Sigmoid colon (tissue), 4 donors: ENCODE results near the gene R3HCC1L.

ENCODE experiments used
- POLR2AphosphoS5 ChIP-seq, 4 donors: sonication (generic); formaldehyde crosslinking; IDR thresholded peaks; one replicate each; pipeline ENCODE4 v1.6.1; 2017; ENCODE audit warnings: antibody characterized with exemption in 4 of 4
- TF ChIP-seq, protein P1 (sequence below), 4 experiments: fragments of 450-650 bp in 3 of 4; fragments of 200-600 bp in 1 of 4; IDR thresholded peaks; one replicate each; pipeline ENCODE4 v1.5.1; 2016 to 2019; ENCODE audit warnings: antibody characterized with exemption in 4 of 4, mild to moderate bottlenecking in 3 of 4, moderate library complexity in 2 of 4

DNA sequence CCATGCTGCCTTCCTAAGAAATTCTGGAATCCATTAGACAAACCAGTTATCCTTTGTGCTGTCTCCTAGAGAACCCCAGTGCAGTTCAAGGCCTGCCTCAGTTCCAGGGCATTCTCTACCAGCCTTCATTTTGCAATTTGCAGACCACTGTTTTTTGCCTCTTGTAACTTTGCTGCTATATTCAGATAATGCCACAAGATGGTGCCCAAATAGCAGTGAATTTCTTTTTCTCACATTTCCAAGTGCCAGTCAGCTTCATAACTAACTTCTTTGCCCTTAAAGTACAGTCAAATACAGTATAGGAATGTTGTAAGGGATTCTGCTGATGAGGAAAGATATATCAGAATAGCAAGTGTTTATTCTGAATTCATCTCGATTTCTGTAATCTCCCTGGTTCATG, 108.4 kb downstream of the R3HCC1L start:
- no peak for TF ChIP-seq POLR2AphosphoS5 (IDR thresholded peaks at IDR 0.05)
- TF ChIP-seq, protein P1, sequence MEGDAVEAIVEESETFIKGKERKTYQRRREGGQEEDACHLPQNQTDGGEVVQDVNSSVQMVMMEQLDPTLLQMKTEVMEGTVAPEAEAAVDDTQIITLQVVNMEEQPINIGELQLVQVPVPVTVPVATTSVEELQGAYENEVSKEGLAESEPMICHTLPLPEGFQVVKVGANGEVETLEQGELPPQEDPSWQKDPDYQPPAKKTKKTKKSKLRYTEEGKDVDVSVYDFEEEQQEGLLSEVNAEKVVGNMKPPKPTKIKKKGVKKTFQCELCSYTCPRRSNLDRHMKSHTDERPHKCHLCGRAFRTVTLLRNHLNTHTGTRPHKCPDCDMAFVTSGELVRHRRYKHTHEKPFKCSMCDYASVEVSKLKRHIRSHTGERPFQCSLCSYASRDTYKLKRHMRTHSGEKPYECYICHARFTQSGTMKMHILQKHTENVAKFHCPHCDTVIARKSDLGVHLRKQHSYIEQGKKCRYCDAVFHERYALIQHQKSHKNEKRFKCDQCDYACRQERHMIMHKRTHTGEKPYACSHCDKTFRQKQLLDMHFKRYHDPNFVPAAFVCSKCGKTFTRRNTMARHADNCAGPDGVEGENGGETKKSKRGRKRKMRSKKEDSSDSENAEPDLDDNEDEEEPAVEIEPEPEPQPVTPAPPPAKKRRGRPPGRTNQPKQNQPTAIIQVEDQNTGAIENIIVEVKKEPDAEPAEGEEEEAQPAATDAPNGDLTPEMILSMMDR (IDR thresholded peaks at IDR 0.05): peak; percentile 20 to 56 (median 32)
